CD4-positive, alpha-beta T cell treated with Interleukin-10 for 1 hour (primary cell): Measurements from ENCODE around the gene ZMAT3.
"Not testable (repeated sequence)": the region's sequence is repeated elsewhere in the genome, so short reads cannot be mapped to it uniquely, and the experiment has no call there.

Experiments used
- DNase-seq: peaks from one replicate; pipeline ENCODE4 v3.0.0-alpha.2; 2020

ZMAT3 gene, protein sequence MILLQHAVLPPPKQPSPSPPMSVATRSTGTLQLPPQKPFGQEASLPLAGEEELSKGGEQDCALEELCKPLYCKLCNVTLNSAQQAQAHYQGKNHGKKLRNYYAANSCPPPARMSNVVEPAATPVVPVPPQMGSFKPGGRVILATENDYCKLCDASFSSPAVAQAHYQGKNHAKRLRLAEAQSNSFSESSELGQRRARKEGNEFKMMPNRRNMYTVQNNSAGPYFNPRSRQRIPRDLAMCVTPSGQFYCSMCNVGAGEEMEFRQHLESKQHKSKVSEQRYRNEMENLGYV

GRCh38 chr3:179071323-179072099 lies at the start of gene ZMAT3:
Gene ZMAT3, minus strand, starts transcription at chr3:179071809. Its CDS starts 4,057 bp downstream, at chr3:179067752.
- DNase-seq, result peak; percentile 87

- no peak for DNase-seq
These were observed 45.2 kb upstream of the ZMAT3 start for GRCh38 chr3:179116816-179117215.

DNA sequence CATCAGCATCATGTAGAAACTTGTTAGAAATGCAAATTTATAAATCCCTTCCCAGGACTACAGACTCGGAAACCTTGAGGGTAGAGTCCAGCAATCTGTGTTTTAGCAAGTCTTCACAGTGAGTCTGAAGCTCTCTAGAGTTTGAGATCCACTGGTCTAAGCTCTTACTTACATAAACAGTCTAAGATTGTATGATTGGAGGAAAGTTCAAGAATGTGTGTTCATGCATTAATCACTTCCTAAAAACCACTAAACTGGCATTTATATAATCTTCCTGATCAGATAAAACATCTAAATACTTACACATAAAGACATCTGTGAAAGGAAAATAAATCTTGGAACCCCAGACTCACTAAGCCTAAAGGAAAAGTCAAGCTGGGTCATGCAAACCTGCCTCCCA lies 43.8 kb upstream of the ZMAT3 start:
- DNase-seq, result not testable (repeated sequence)

DNA sequence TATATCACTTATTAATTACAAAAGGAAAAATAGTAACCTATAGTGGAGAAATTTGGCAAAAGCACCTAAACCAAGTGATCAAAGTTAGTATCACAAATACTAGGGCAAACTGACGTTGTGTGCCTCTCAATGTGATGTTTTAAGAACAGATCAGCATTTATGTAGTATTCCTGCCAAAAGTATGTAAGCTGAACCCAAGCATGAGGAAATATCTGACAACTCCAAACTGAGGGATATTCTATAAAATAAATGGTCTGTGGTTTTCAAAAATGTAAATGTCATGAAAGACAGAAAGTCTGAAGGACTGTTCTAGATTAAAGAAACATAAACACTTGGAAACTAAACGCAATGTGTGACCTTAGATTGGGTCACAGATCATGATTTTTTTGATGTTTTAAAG lies 42.3 kb upstream of the ZMAT3 start:
- DNase-seq, result no peak

- no peak for DNase-seq
These were observed 36.5 kb upstream of the ZMAT3 start for GRCh38 chr3:179108086-179108485.

DNA sequence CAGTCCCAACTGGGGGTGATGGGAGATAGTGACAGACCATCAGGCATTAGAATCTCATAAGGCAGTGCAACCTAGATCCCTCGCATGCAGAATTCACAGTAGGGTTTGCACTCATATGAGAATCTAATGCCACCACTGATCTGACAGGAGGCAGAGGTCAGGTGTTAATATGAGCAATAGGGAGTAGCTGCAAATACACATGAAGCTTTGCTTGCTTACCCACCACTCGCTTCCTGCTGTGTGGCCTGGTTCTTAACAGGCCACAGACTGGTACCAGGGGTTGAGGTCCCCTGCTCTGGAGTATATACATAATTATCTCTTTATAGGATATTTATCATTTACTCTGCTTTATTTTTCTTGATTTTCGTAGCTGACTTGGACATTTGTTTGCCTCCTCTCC lies 36.0 kb upstream of the ZMAT3 start:
- DNase-seq, result no peak

DNA sequence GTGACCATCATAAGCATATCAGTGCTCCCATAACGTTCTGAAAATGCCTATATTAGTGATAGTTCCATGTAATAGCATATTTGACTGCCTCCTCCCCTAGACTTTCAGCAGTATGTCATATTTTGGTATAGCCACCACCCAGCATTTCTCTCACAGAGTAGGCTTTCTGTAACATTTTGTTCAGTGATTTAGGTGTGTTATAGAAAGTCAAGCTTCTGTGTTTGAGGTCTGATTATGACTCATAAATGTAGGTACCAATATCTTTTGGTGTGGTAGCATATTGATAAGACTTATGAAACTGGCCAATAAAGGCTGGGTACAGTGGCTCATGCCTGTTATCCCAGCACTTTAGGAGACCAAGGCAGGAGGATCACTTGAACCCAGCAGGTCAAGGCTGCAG lies 34.3 kb upstream of the ZMAT3 start:
- no peak for DNase-seq

DNA sequence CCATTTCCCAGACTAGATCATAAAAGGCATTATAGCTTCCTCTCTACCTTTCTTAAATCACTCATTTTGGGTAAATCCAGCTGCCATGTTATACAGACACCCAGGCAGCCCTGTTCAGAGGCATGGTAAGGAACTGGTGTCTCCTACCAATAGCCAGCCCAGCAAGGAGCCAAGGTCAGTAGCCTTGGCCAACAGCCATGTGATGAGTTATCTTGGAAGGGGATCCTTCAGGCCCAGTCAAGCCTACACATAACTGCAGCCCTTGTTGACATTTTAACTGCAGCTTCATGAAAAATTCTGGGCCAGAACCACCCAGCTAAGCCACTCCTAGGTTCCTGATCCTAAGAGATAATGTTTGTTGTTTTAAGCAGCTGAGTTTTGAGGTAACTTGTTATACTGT lies 29.0 kb upstream of the ZMAT3 start:
- no peak for DNase-seq

DNA sequence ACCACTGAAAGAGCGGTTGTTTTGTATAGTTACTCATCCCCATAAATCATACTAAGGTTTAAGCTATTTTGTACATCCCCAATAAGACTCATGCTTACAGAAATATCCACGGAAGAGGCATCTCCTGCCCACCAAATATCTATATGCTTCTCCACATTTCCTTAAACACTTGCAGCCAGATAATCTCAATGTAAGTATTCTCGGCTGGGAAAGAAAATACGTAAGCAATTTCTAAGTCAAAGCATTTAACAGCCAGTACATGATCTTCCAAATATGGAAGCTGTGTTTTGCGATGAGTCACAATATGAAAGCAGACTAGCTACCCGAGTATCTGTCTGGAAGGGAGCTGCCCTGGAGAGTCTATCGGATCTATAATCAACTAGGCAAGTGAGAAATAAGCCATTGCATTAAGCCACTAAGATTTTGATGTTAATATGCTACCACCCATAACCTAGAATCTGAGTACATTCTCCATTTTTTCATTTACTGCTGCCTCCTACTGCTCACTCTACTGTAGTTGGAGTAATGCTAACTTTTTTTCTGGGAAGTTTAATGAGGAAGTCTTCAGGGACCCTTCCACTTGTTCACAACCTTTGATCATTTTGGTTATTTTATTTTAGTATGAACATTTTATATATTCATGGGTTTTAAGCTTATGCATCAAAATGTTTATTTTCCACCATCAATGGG lies 26.9 kb upstream of the ZMAT3 start:
- no peak for DNase-seq

DNA sequence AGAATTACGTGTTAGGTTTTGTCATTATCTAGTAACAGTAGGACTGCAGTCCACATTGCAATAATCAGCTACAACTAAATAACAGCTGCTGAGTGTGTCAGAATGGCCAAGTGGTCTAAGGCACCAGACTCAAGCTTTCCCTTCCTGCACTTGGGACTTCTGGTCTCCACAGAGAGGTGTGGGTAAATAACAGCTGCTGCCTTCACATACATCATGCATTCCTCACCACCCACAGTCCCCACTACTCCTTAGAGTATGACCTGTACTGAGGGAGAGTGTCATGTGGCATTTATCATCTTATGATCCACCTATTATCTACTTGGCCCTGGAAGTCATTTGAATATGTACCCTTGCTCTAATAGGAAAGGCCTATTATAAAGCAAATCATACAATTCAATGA lies 22.2 kb upstream of the ZMAT3 start:
- no peak for DNase-seq

- DNase-seq, result no peak
These were observed 19.5 kb upstream of the ZMAT3 start for GRCh38 chr3:179091113-179091512.

- DNase-seq, result no peak
These were observed 16.7 kb upstream of the ZMAT3 start for GRCh38 chr3:179088306-179088705.

GRCh38 chr3:179083977-179084376 lies 12.4 kb upstream of the ZMAT3 start:
- no peak for DNase-seq

DNA sequence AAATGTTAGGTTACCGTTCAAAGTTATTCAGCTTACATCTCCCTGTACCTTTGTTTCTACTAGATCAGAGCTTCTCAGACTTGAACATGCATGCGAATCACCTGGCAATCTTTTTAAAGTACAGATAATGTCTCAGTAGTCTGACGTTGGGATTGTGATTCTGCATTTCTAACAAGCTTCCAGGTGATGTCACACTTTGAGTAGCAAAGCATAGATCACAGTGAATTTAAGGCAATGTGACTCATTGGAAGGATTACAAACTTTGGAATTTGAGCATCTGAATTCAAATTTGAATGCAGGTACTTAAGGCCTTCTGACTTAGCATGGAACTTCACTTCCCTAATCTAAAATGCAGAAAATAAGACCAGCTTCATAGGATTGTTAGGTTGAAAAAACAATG lies 10.8 kb upstream of the ZMAT3 start:
- DNase-seq, result no peak

- no peak for DNase-seq
These were observed 10.3 kb upstream of the ZMAT3 start for GRCh38 chr3:179081885-179082284.

- no peak for DNase-seq
These were observed 7.9 kb upstream of the ZMAT3 start for GRCh38 chr3:179079537-179079936.

DNA sequence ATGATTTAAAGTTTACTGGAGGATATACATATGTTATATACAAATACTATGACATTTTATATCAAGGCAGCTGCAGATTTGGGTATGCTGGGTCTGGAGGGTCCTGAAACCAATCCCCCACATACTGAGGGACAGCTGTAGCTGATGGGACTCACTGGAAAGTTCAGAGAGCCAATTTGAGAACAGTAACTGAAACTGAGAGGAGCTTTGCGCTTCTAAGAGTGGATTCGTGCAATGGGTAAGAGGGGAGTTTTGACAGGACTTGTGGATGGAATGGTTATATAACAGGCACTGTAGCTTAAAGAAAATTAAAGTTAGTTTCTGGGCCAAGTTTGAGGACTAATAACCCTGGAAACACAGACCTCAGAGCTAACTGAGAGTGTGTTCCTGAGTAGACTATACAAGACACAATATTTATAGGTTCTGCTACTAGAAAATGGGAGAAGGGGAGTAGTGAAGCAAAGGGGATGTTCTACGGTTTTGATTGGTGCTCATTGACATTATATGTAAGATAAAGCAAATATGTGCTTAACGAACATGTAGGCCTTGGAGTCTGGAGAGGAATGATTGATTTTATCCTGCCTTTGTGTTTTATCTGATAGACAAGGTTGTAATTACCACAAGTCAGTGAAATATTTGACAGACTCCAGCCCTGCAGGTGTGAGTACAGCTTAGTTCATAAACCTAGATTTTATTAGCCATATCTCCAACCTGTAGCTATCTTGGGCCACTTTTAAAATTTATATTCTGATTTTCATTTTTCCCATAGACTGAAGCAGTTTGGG lies 4.8 kb upstream of the ZMAT3 start:
- no peak for DNase-seq

GRCh38 chr3:179074656-179075055 lies 3.0 kb upstream of the ZMAT3 start:
- peak; percentile 14 for DNase-seq

DNA sequence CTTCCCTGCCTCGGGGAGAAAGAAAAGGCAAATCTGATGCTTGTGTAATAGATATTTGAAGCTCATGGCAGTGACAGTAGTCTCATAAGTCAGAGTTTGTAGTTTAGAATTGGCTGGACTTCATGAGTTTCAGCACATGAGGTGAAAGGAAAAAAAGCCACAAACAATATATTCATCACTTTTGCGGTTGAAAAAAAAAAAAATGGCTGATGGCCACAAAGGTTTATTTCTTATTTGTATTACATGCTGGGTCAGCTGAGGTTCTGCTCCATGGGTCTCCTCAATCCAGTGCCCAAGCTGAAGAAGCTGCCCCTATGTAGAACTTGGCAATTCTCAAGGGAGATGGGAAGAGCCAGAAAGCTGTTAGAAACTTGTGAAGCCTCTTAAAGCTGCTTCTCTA lies 2.2 kb upstream of the ZMAT3 start:
- no peak for DNase-seq

GRCh38 chr3:179072100-179072438 lies 460 bp upstream of the ZMAT3 start:
- peak; percentile 54 for DNase-seq

DNA sequence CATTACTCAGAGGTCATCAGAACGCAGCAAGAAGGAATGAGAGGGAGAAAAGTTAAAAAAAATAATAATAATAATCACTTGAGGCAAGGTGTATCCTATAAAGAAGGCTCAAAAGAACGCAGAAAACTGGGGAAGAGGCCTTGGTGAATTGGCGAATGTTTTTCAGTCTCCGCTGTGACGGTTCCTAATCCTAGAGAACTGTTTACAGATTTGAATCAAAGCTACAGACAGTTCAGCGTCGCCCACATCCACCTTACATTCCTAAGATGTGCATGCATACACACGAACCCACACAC lies 634 bp downstream of the ZMAT3 start:
- no peak for DNase-seq

DNA sequence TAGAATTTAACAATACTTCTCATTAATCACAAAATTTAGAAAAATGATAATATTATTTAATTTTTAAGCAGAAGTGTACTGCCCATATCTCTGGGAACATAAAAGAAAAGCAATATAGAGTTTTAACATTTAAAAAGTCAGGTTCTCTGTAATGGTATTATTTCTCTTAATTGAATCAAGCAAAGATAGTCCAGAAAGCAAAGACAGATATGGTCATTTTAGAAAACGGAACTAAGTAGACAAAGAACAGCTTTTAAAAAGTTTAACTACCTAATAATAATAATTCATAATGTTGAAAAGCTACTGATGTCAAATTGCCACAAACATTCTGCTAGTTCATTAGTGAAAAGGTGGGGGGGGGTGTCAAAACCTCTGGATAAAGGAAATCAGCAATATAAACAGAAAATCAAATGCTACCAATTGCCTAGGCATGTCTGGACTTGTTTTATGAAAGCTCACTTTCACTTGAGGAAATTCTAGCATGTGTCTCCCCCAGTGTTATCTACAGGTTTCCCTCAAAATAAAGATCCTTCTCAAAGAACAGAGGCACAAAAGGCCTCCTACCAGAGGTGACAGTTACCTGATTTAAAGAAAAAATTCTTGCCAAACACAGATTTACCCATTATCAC lies 1.7 kb downstream of the ZMAT3 start:
- DNase-seq, result no peak
